ENCODE results near the gene LAGE3. TPM values are rescaled to one million over a fixed set of nuclear protein-coding genes. Genes with fewer than 3 reads are reported as not detected.

LAGE3 gene
- total and polyA plus RNA-seq, 3 donors from 2014 or later, result 12.4 to 30.9 (median 29.1) TPM

DNA sequence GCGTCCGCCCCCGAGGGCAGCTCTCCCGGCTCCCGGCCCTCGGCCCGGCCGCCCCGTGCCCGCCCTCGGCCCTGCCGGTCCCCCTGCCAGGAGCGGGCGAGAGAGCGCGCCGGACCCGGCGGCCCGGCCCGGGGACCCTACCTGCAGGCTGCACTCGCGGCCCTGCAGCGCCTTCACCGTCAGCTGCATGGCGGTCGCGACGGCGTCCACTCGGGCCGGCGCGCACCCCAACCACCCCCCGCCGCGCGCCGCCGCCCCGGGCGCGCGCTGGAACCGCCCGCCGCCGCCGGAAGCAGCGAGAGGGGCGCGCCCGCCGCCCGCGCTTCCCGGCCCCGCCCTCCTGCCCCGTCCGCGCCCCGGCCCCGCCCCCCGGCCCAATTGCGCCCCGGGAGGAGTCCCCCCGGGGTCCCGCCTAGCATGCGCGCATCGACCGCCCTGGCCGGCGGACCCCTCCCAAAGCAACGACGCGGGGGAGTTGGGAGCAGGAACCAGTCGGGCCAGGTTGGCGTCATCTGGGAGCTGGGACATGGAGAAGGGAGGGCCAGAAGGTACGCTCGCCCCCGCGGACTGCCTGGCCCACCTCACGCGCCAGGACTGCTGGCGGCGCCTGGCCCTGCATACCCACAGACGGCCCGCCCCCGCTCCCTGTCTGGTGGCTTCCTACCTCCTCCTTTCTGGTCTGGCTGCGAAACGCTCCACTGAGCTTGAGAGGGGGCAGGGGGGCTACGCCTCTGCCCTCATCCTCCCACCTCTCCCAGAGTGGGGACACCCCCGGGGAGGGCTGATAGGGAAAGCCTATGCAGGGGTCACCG lies 7.5 kb upstream of the LAGE3 start, which contains the start of gene UBL4A:
Gene UBL4A, minus strand, starts transcription at position 220 of the 812 bp plus-strand sequence. Its CDS starts 31 bp downstream, at position 189.
- intact Hi-C loops (cut with DNase I; ENCODE audit: low total_unique reads), result no loop called here
- Histone ChIP-seq H3K9me3 (no peaks in the 10 kb centered on the region), H3K4me1 (peaks cover 7% of the 10 kb centered on the region), H3K4me3 (peak within 1 kb of the TSS; percentile 53), H3K36me3 (ENCODE audit: low read depth, missing control alignments) (no peaks in the 10 kb centered on the region), H3K27ac (peak within 1 kb of the TSS in 1 of 2 donors; percentile 72), H3K27me3 (no peaks in the 10 kb centered on the region)
- peak; percentile 53 for DNase-seq
- WGBS, 2 donors, result 5% methylated on average over 5 of the region's 95 CpGs; no CpG with 5 or more reads in 1 of the 2 donors
- no peak for TF ChIP-seq POLR2A (IDR thresholded peaks at IDR 0.05)
- TF ChIP-seq, protein P1, sequence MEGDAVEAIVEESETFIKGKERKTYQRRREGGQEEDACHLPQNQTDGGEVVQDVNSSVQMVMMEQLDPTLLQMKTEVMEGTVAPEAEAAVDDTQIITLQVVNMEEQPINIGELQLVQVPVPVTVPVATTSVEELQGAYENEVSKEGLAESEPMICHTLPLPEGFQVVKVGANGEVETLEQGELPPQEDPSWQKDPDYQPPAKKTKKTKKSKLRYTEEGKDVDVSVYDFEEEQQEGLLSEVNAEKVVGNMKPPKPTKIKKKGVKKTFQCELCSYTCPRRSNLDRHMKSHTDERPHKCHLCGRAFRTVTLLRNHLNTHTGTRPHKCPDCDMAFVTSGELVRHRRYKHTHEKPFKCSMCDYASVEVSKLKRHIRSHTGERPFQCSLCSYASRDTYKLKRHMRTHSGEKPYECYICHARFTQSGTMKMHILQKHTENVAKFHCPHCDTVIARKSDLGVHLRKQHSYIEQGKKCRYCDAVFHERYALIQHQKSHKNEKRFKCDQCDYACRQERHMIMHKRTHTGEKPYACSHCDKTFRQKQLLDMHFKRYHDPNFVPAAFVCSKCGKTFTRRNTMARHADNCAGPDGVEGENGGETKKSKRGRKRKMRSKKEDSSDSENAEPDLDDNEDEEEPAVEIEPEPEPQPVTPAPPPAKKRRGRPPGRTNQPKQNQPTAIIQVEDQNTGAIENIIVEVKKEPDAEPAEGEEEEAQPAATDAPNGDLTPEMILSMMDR (IDR thresholded peaks at IDR 0.05), result no peak

DNA sequence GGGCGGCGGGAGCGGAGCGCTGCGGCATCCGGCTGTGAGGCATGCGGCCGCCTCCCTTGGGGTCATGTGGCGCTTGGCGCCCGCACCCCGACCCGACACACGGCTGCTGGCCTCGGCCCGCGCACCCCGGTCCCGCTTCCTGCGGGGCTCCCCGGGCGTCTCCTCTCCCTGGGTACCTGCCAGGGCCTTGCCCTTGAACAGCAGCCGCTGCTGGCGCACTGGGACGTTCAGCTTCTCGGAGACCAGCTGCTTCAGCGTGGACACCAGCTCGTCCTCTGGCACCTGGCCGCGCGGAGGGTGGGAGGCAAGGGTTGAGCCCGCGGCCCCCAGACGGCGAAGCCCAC lies 6.9 kb upstream of the LAGE3 start:
- Histone ChIP-seq H3K9me3 (no peaks in the 10 kb centered on the region), H3K4me3 (peak overlapping the region; percentile 44 to 53), H3K36me3 (ENCODE audit: low read depth, missing control alignments) (no peaks in the 10 kb centered on the region), H3K27ac (peak overlapping the region in 1 of 2 donors; percentile 72), H3K27me3 (no peaks in the 10 kb centered on the region), H3K4me1 (peaks cover 7% of the 10 kb centered on the region)
- DNase-seq, result peak; percentile 60
- 1% methylated on average over 23 of the region's 35 CpGs; no CpG with 5 or more reads in 1 of the 2 donors for WGBS, 2 donors
- TF ChIP-seq, protein P1 (IDR thresholded peaks at IDR 0.05), result no peak
- intact Hi-C loops (cut with DNase I; ENCODE audit: low total_unique reads), result no loop called here

DNA sequence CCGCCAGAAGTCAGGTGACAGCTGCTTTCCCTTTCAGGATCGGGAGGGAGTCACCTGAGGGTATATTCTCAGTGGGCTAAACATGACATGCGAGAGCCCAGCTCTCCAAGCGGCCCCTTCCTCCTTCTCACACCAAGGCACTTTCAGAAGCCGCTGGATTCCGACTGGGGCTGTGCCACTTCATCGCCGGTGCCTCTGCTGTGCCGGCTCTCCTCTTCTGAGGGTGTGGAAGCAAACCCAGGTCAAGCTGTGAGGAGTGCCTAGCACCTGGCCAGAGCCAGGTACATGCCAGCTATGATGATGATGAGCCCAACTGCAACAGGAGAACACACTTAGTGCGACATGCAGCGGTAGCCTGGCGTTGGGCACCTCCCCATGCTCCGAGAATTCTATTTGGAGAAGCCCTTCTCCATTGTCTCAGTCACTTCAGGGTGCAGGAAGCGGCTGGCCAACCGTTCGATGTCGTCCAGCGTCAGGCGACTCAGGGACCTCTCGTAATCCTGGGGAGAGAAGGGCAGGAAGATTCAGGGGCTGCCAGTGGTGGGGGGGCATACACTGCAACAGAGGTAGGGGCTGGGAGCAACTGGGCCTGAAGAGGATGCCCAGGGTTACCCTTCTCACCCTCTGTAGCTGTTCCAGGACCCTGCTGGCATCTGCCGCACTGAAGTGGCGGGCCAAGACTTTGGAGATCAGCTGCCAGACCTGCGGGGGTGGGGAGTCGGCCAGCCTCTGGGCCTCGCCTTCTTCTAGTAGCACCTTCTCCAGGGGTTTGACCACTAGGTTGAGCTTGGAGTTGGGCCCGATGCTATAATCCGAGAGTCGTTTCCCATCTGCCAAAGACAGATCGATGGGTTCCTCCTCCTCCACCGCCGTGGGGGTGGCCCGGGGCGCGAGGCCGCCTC lies 6.3 kb upstream of the LAGE3 start:
- peaks cover 7% of the 10 kb centered on the region for H3K4me1 ChIP-seq
- no peaks in the 10 kb centered on the region for H3K9me3 ChIP-seq
- H3K27ac ChIP-seq, result peak overlapping the region in 1 of 2 donors; percentile 72
- peak overlapping the region; percentile 44 to 53 for H3K4me3 ChIP-seq
- no peaks in the 10 kb centered on the region for H3K27me3 ChIP-seq
- DNase-seq, result no peak
- no peaks in the 10 kb centered on the region for H3K36me3 ChIP-seq (ENCODE audit: low read depth, missing control alignments)
- 55% methylated on average over 26 of the region's 35 CpGs; no CpG with 5 or more reads in 1 of the 2 donors for whole genome bisulfite sequencing, 2 donors
- intact Hi-C loops (cut with DNase I; ENCODE audit: low total_unique reads), result no loop called here
- TF ChIP-seq, protein P1 (IDR thresholded peaks at IDR 0.05), result no peak
- no peak for TF ChIP-seq POLR2A (IDR thresholded peaks at IDR 0.05)

DNA sequence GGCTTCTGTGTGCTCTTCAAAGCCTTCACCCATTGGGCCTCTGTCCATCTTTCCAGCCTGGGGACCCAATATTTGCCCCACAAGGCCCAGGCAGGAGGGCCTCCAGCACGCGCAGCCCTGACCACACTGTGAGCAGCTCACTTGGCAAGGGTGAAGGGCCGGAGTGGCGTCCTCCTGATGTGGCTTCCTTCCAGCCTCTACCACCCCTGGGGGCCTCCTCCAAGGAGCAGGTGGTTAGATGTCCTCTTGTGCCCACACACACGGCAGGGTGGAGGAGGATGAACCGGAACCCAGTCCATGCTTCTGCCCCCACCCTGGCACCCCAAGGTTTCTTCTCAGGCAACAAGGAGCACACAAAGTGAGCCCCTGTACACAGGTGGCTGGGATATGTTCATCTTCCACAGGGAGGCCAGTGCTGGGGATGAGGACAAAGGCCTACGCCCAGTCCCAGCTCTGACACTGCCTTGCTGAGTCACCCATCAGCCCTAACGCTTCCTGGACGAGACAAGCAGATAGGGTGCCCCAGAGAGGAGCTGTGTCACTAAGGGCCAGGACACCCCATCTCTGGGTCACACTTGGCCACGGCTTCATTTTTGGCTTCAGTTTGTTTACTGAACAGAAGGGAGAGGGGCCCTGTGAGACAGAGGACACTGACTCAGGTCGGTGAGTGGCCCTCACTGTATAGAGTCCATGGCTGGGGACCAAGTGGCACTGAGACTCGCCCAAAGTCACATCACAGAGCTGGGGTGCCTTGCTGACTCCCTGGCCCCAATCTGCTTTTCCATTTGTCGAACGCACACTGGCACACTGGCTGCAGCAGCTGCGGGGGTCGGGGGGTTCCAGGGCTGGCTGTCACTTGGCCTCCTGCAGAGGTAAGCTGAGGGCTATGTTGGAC lies 5.4 kb upstream of the LAGE3 start:
- no peak for TF ChIP-seq POLR2A (IDR thresholded peaks at IDR 0.05)
- TF ChIP-seq, protein P1 (IDR thresholded peaks at IDR 0.05), result no peak
- H3K36me3 ChIP-seq (ENCODE audit: low read depth, missing control alignments), result no peaks in the 10 kb centered on the region
- no peak overlapping the region for H3K4me3 ChIP-seq
- H3K27ac ChIP-seq, result no peak overlapping the region
- no peaks in the 10 kb centered on the region for H3K27me3 ChIP-seq
- no peak for DNase-seq
- H3K4me1 ChIP-seq, result peaks cover 5% of the 10 kb centered on the region
- WGBS, 2 donors, result 87% methylated on average over 10 of the region's 16 CpGs; no CpG with 5 or more reads in 1 of the 2 donors
- intact Hi-C loops (cut with DNase I; ENCODE audit: low total_unique reads), result no loop called here
- H3K9me3 ChIP-seq, result no peaks in the 10 kb centered on the region
